ENCODE measurements around the gene PRDM2. TPM values are rescaled to one million over a fixed set of nuclear protein-coding genes. Genes with fewer than 3 reads are reported as not detected.

The PRDM2 gene
- polyA plus RNA-seq, 1 of the 3 experiments (the other 2 are of a cell fraction): 7.2 TPM

- no peaks in the 10 kb centered on the region for H3K36me3 ChIP-seq (replicated peaks in 1 of 2; ENCODE audit: control insufficient read depth in 1 of 2, insufficient read depth in 2 of 2, low read length in 1 of 2)
- peaks cover 0 to 8% of the 10 kb centered on the region in 2 experiments; a peak in 1 of 4 replicates for H3K4me1 ChIP-seq (ENCODE audit: control insufficient read depth in 1 of 2, insufficient read depth in 2 of 2, low read depth in 1 of 2, low read length in 1 of 2)
- no peak overlapping the region for H3K4me3 ChIP-seq (ENCODE audit: low read depth in 2 of 2, low read length in 1 of 2)
- no peaks in the 10 kb centered on the region for H3K27me3 ChIP-seq (ENCODE audit: insufficient read depth)
- peaks cover 4% of the 10 kb centered on the region; the same call in 1 of the 2 replicates for H3K79me2 ChIP-seq (ENCODE audit: insufficient read depth)
- no peaks in the 10 kb centered on the region for H3K9me2 ChIP-seq
- H4K20me1 ChIP-seq (ENCODE audit: insufficient read depth): no peaks in the 10 kb centered on the region
- H3K27ac ChIP-seq (ENCODE audit: low read depth in 2 of 2, low read length in 1 of 2): no peak overlapping the region
- POLR2A ChIA-PET: no interaction called here
- 87% methylated on average over 9 of the region's 10 CpGs for WGBS (ENCODE audit: low lambda C conversion rate)
- CTCF ChIA-PET: interaction anchor here (1.3 kb wide), 1 partner anchor 37 kb away, joined by 4 read pairs; no protein-coding TSS in a partner anchor
- no peaks in the 10 kb centered on the region for H3K9me3 ChIP-seq
- no peak overlapping the region for H3K4me2 ChIP-seq
- peaks cover 13% of the 10 kb centered on the region for H3F3A ChIP-seq (replicated peaks; ENCODE audit: insufficient read depth)
- no peak overlapping the region for H2AFZ ChIP-seq (ENCODE audit: low read depth)
- TF ChIP-seq TAF1 (IDR thresholded peaks at IDR 0.05; ENCODE audit: borderline replicate concordance, low read depth, low read length): no peak
- TF ChIP-seq RAD21 (IDR thresholded peaks at IDR 0.05; ENCODE audit: low read length): no peak
- no peak for TF ChIP-seq POLR2AphosphoS5 (IDR thresholded peaks at IDR 0.05; ENCODE audit: low read depth, low read length)
- no peak for TF ChIP-seq RFX5 (IDR thresholded peaks at IDR 0.05; ENCODE audit: low read length)
- TF ChIP-seq NRF1 (IDR thresholded peaks at IDR 0.05; ENCODE audit: low read depth, low read length): no peak
- TF ChIP-seq MAX (IDR thresholded peaks at IDR 0.05; ENCODE audit: low read depth): no peak
- no peak for TF ChIP-seq FOXJ3 (CRISPR knock-in tag; IDR thresholded peaks at IDR 0.05)
- no peak for TF ChIP-seq YY1 (IDR thresholded peaks at IDR 0.05; ENCODE audit: low read depth)
- no peak for TF ChIP-seq USF2 (IDR thresholded peaks at IDR 0.05; ENCODE audit: borderline replicate concordance, low read depth, low read length)
- no peak for TF ChIP-seq TEAD4 (IDR thresholded peaks at IDR 0.05; ENCODE audit: borderline replicate concordance, insufficient read depth)
- no peak for TF ChIP-seq FOSL2 (IDR thresholded peaks at IDR 0.05; ENCODE audit: borderline replicate concordance, low read depth)
- TF ChIP-seq ELF1 (IDR thresholded peaks at IDR 0.05): no peak
- no peak for TF ChIP-seq RXRA (IDR thresholded peaks at IDR 0.05; ENCODE audit: borderline replicate concordance, low read depth)
- TF ChIP-seq NFIC (IDR thresholded peaks at IDR 0.05; ENCODE audit: borderline replicate concordance): no peak
- DNase-seq: no peak
- no peak overlapping the region for H3K9ac ChIP-seq
Observed at GRCh38 chr1:13702425-13703127, 2.6 kb downstream of the PRDM2 start.

GRCh38 chr1:13703128-13703513 is 3.1 kb downstream of the PRDM2 start:
- CTCF ChIA-PET: interaction anchor here (1.3 to 1.6 kb wide), 3 partner anchors 23 to 37 kb away, joined by 4 to 8 read pairs (median 4); no protein-coding TSS in a partner anchor
- TF ChIP-seq JUND (IDR thresholded peaks at IDR 0.05): no peak
- no peak for TF ChIP-seq GATA2 (CRISPR knock-in tag; IDR thresholded peaks at IDR 0.05)
- TF ChIP-seq MAX (IDR thresholded peaks at IDR 0.05; ENCODE audit: low read depth): no peak
- no peak for TF ChIP-seq USF1 (IDR thresholded peaks at IDR 0.05; ENCODE audit: borderline replicate concordance, low read depth)
- TF ChIP-seq CHD2 (IDR thresholded peaks at IDR 0.05; ENCODE audit: low read length, partially characterized antibody): no peak
- no peak for TF ChIP-seq PBX3 (IDR thresholded peaks at IDR 0.05)
- no peak for TF ChIP-seq FOSL2 (IDR thresholded peaks at IDR 0.05; ENCODE audit: borderline replicate concordance, low read depth)
- TF ChIP-seq RXRA (IDR thresholded peaks at IDR 0.05; ENCODE audit: borderline replicate concordance, low read depth): no peak
- TF ChIP-seq USF2 (IDR thresholded peaks at IDR 0.05; ENCODE audit: borderline replicate concordance, low read depth, low read length): no peak
- TF ChIP-seq YY1 (IDR thresholded peaks at IDR 0.05; ENCODE audit: low read depth): no peak
- TF ChIP-seq FOXJ3 (CRISPR knock-in tag; IDR thresholded peaks at IDR 0.05): no peak
- TF ChIP-seq TAF1 (IDR thresholded peaks at IDR 0.05; ENCODE audit: borderline replicate concordance, low read depth, low read length): no peak
- TF ChIP-seq TCF12 (IDR thresholded peaks at IDR 0.05): no peak
- no peak for TF ChIP-seq CTCF (IDR thresholded peaks at IDR 0.05)

More at GRCh38 chr1:13703128-13703513, 3.1 kb downstream of the PRDM2 start:
- Histone ChIP-seq H3K4me1 (ENCODE audit: control insufficient read depth in 1 of 2, insufficient read depth in 2 of 2, low read depth in 1 of 2, low read length in 1 of 2) (peaks cover 0 to 8% of the 10 kb centered on the region in 2 experiments; a peak in 1 of 4 replicates), H4K20me1 (ENCODE audit: insufficient read depth) (no peaks in the 10 kb centered on the region), H3K9ac (no peak overlapping the region), H3K27me3 (ENCODE audit: insufficient read depth) (no peaks in the 10 kb centered on the region), H3K9me2 (no peaks in the 10 kb centered on the region), H2AFZ (ENCODE audit: low read depth) (no peak overlapping the region), H3K36me3 (replicated peaks in 1 of 2; ENCODE audit: control insufficient read depth in 1 of 2, insufficient read depth in 2 of 2, low read length in 1 of 2) (no peaks in the 10 kb centered on the region), H3K27ac (ENCODE audit: low read depth in 2 of 2, low read length in 1 of 2) (no peak overlapping the region), H3K9me3 (no peaks in the 10 kb centered on the region), H3K4me3 (ENCODE audit: low read depth in 2 of 2, low read length in 1 of 2) (no peak overlapping the region), H3F3A (replicated peaks; ENCODE audit: insufficient read depth) (peaks cover 13% of the 10 kb centered on the region), H3K4me2 (no peak overlapping the region), H3K79me2 (ENCODE audit: insufficient read depth) (peaks cover 4% of the 10 kb centered on the region; the same call in 1 of the 2 replicates)
- WGBS (ENCODE audit: low lambda C conversion rate): 95% methylated on average over 2 of the region's 2 CpGs
- POLR2A ChIA-PET: no interaction called here
- DNase-seq: no peak
